GM12878 (cell line): ENCODE results near the gene SHB. TPM values are rescaled to one million over a fixed set of nuclear protein-coding genes. Genes with fewer than 3 reads are reported as not detected.

Source experiments
- ATAC-seq: fragments of 200-7000 bp; cut with Tn5 transposase; 3 replicates; pipeline ENCODE4 v1.9.1; 2020; ENCODE audit warnings: mild to moderate bottlenecking, moderate library complexity
- BruUV-seq: library from RNA; stranded (reverse); fragments of 400-500 nt; replicated peaks from 2 replicates; lab custom pipeline; 2021; lab: Mats Ljungman, UMichigan
- CTCF ChIA-PET: fragments of 300-600 bp; sonication (Branson Sonifier 250); formaldehyde crosslinking; extraction: SDS; loops from one replicate; lab custom pipeline; 2021; ENCODE audit warnings: inconsistent platforms; lab: Yijun Ruan, JAX
- POLR2A ChIA-PET: fragments of 350-600 bp; formaldehyde crosslinking; extraction: SDS; loops from one replicate; lab custom pipeline; 2021; ENCODE audit warnings: inconsistent platforms; lab: Charles Lee
- RAD21 ChIA-PET: fragments of 300-600 bp; sonication (Branson Sonifier 250); formaldehyde crosslinking; loops from one replicate; lab custom pipeline; 2023; ENCODE audit warnings: antibody characterized with exemption; ENCODE audit not compliant: unreplicated experiment; lab: Charles Lee
- SMC1A ChIA-PET: fragments of 300-600 bp; sonication (Branson Sonifier 250); formaldehyde crosslinking; loops from one replicate; lab custom pipeline; 2023; ENCODE audit not compliant: unreplicated experiment, uncharacterized antibody; lab: Charles Lee
- DNase-seq: peaks from one replicate; pipeline ENCODE4 v3.0.0-alpha.2; 2011; ENCODE audit warnings: low read depth, low spot score
- FAIRE-seq: peaks from 3 replicates; lab custom pipeline; 2011; peaks lifted over from hg19 to GRCh38; lab: Jason Lieb, UNC
- H2AFZ ChIP-seq: 2 replicates; pipeline ENCODE4 v1.6.0; 2011; ENCODE audit warnings: low read depth, low read length, control low read depth; ENCODE audit not compliant: control insufficient read depth
- H3K27ac ChIP-seq: 2 replicates; pipeline ENCODE4 v1.5.1; 2011; ENCODE audit warnings: control low read depth; ENCODE audit not compliant: control insufficient read depth, insufficient read depth
- H3K27me3 ChIP-seq, 2 experiments: replicated peaks in 1 of 2; 2 replicates each; pipeline versions ENCODE4 v1.6.0 to v1.6.1; 2011; ENCODE audit warnings: low read length in 1 of 2; ENCODE audit not compliant: control insufficient read depth in 2 of 2, insufficient read depth in 2 of 2
- H3K36me3 ChIP-seq, 2 experiments: 2 replicates each; pipeline ENCODE4 v1.5.1; 2011; ENCODE audit warnings: low read length in 1 of 2; ENCODE audit not compliant: control insufficient read depth in 2 of 2, insufficient read depth in 2 of 2
- H3K4me1 ChIP-seq: 2 replicates; pipeline ENCODE4 v1.6.1; 2011; ENCODE audit warnings: mild to moderate bottlenecking, low read length, moderate library complexity, mixed read lengths; ENCODE audit not compliant: control insufficient read depth, insufficient read depth
- H3K4me2 ChIP-seq: 2 replicates; pipeline ENCODE4 v1.6.0; 2011; ENCODE audit warnings: control low read depth; ENCODE audit not compliant: control insufficient read depth, insufficient read depth
- H3K4me3 ChIP-seq: fragments of 200-600 bp; sonication (generic); 2 replicates; pipeline ENCODE4 v1.5.1; 2016
- H3K79me2 ChIP-seq: 2 replicates; pipeline ENCODE4 v1.6.0; 2011; ENCODE audit warnings: low read length; ENCODE audit not compliant: control insufficient read depth, insufficient read depth
- H3K9ac ChIP-seq: 2 replicates; pipeline ENCODE4 v1.8.0; 2011; ENCODE audit warnings: low read length, control low read depth, mixed read lengths; ENCODE audit not compliant: control insufficient read depth, insufficient read depth
- H3K9me3 ChIP-seq: replicated peaks from 3 replicates; pipeline ENCODE4 v1.5.1; 2011; ENCODE audit warnings: mild to moderate bottlenecking, low read length; ENCODE audit not compliant: control insufficient read depth, insufficient read depth
- H4K20me1 ChIP-seq: 2 replicates; pipeline ENCODE4 v1.6.0; 2011; ENCODE audit not compliant: control insufficient read depth, insufficient read depth
- ATF2 ChIP-seq: IDR thresholded peaks from 2 replicates; pipeline ENCODE4 v1.6.1; 2012; ENCODE audit warnings: low read length, inconsistent platforms
- BCL11A ChIP-seq: IDR thresholded peaks from 2 replicates; pipeline ENCODE4 v1.6.1; 2011; ENCODE audit warnings: low read depth, low read length
- CBX3 ChIP-seq: fragments of 200-600 bp; sonication (generic); IDR thresholded peaks from 2 replicates; pipeline ENCODE4 v1.6.1; 2016; ENCODE audit warnings: low read depth, borderline replicate concordance
- EZH2 ChIP-seq: IDR thresholded peaks from 2 replicates; pipeline ENCODE4 v1.6.1; 2012; ENCODE audit warnings: low read depth, mild to moderate bottlenecking, control low read depth, inconsistent platforms, low read length, borderline replicate concordance; ENCODE audit not compliant: control insufficient read depth
- KAT2A ChIP-seq: conservative IDR thresholded peaks from 2 replicates; pipeline ENCODE4 v1.6.1; 2011; ENCODE audit warnings: low read depth, low read length; ENCODE audit not compliant: control insufficient read depth
- NFXL1 ChIP-seq: fragments of 450-650 bp; IDR thresholded peaks from 2 replicates; pipeline ENCODE4 v1.6.1; 2017; ENCODE audit warnings: antibody characterized with exemption, mild to moderate bottlenecking, borderline replicate concordance
- NRF1 ChIP-seq: conservative IDR thresholded peaks from 2 replicates; pipeline ENCODE4 v1.6.1; 2011; ENCODE audit warnings: mild to moderate bottlenecking, low read depth, low read length, improper control_type of control experiment
- RFX5 ChIP-seq: IDR thresholded peaks from 2 replicates; pipeline ENCODE4 v1.6.1; 2011; ENCODE audit warnings: low read depth, low read length, improper control_type of control experiment
- SMC3 ChIP-seq: IDR thresholded peaks from 2 replicates; pipeline ENCODE4 v1.6.1; 2011; ENCODE audit warnings: low read length, improper control_type of control experiment, borderline replicate concordance
- SREBF2 ChIP-seq: IDR thresholded peaks from 2 replicates; pipeline ENCODE4 v1.6.1; 2012; ENCODE audit warnings: mild to moderate bottlenecking, low read length
- ZBTB40 ChIP-seq: fragments of 450-650 bp; IDR thresholded peaks from 2 replicates; pipeline ENCODE4 v1.6.1; 2016; ENCODE audit warnings: mild to moderate bottlenecking, moderate library complexity, borderline replicate concordance
- ZNF207 ChIP-seq: fragments of 450-650 bp; IDR thresholded peaks from 2 replicates; pipeline ENCODE4 v1.6.1; 2014; ENCODE audit warnings: antibody characterized with exemption, mild to moderate bottlenecking, borderline replicate concordance
- ZNF24 ChIP-seq: fragments of 450-650 bp; IDR thresholded peaks from 2 replicates; pipeline ENCODE4 v1.6.1; 2017; ENCODE audit warnings: antibody characterized with exemption, mild to moderate bottlenecking
- WGBS: methylation state at CpG from one replicate; pipeline ENCODE4 v1.1.6; 2016; ENCODE audit warnings: low lambda C conversion rate; ENCODE audit not compliant: insufficient replicate concordance, insufficient coverage; ENCODE audit errors: missing lambda C conversion rate; 5-methylcytosine and 5-hydroxymethylcytosine counted together
- in situ Hi-C: fragments of 300-500 bp; cut with MboI; formaldehyde crosslinking; loops from 9 replicates; pipeline ENCODE4 v1.14.3; 2018; ENCODE audit warnings: mixed read lengths
- intact Hi-C: fragments of 100-400 bp; cut with micrococcal nuclease; formaldehyde crosslinking; loops from one replicate; pipeline ENCODE4 v1.14.2; 2022; ENCODE audit not compliant: unreplicated experiment
- polyA plus RNA-seq, 11 experiments: library from polyadenylated mRNA; depleted of rRNA in 4 of 11; unstranded in 6 of 11; stranded (reverse) in 5 of 11; fragments of >200 nt; fragmentation: Nextera tagmentation in 4 of 11; fragmentation: Illumina TruSeq in 1 of 11; extraction: Ambion mirVana in 4 of 11; extraction: Trizol in 1 of 11; gene quantifications; 1 replicate in 1 of 11; 2 replicates in 10 of 11; pipeline versions ENCODE4 v1.2.1 to v1.2.3, GENCODE V29; 2011 to 2016; ENCODE audit warnings: inconsistent platforms in 2 of 11, missing spikeins in 2 of 11, low read depth in 1 of 11
- total RNA-seq, 4 experiments: library from RNA; depleted of rRNA in 3 of 4; stranded (reverse); fragments of >200 nt in 3 of 4; fragmentation: Illumina TruSeq in 1 of 4; extraction: Trizol in 1 of 4; gene quantifications; 2 replicates each; pipeline versions ENCODE4 v1.2.1 to v1.2.3, GENCODE V29; 2013 to 2021
- TF ChIP-seq, protein P1 (sequence below): fragments of 450-650 bp; IDR thresholded peaks from 2 replicates; pipeline ENCODE4 v1.6.1; 2016; ENCODE audit warnings: mild to moderate bottlenecking

The SHB gene
- total and polyA plus RNA-seq, 10 of the 15 experiments (the other 5 are each of a cell fraction or from before 2014, with no cell fraction given), result 0.29 to 6.2 (median 1.3) TPM

GRCh38 chr9:38017885-38018186 is 51.2 kb downstream of the SHB start:
- ChIA-PET RAD21 (interaction anchor here (0.7 to 1.0 kb wide), 2 partner anchors 19 to 27 kb away, joined by 3 read pairs; no protein-coding TSS in a partner anchor), SMC1A (no interaction called here), CTCF (interaction anchor here (0.7 to 1.6 kb wide), 3 partner anchors 9 to 44 kb away, joined by 3 to 7 read pairs (median 3); no protein-coding TSS in a partner anchor), POLR2A (no interaction called here)
- DNase-seq (no peak), FAIRE-seq (no peak), ATAC-seq (no peak)
- no peak for TF ChIP-seq KAT2A
- no peak for TF ChIP-seq ZNF24
- no peak for TF ChIP-seq CBX3
- TF ChIP-seq, protein P1, sequence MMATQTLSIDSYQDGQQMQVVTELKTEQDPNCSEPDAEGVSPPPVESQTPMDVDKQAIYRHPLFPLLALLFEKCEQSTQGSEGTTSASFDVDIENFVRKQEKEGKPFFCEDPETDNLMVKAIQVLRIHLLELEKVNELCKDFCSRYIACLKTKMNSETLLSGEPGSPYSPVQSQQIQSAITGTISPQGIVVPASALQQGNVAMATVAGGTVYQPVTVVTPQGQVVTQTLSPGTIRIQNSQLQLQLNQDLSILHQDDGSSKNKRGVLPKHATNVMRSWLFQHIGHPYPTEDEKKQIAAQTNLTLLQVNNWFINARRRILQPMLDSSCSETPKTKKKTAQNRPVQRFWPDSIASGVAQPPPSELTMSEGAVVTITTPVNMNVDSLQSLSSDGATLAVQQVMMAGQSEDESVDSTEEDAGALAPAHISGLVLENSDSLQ, result no peak
- TF ChIP-seq ATF2, result no peak
- no peak for TF ChIP-seq RFX5
- no peak for TF ChIP-seq BCL11A
- no peak for TF ChIP-seq ZNF207
- TF ChIP-seq EZH2, result no peak
- no peak for TF ChIP-seq ZBTB40
- TF ChIP-seq SMC3, result no peak
- TF ChIP-seq SREBF2, result no peak
- TF ChIP-seq NFXL1, result no peak
- TF ChIP-seq NRF1, result no peak
- H4K20me1 ChIP-seq, result no peaks in the 10 kb centered on the region
- H2AFZ ChIP-seq, result no peak overlapping the region
- WGBS, result 0% methylated on average over 2 of the region's 2 CpGs
- H3K4me2 ChIP-seq, result no peak overlapping the region
- in situ Hi-C loops (loop anchor here (25.0 kb wide), 1 partner anchor 531 kb away; the partner anchor contains the start of gene POLR1E), intact Hi-C loops (no loop called here)
- H3K79me2 ChIP-seq, result no peaks in the 10 kb centered on the region
- no peaks in the 10 kb centered on the region; a peak in 1 of 4 replicates for H3K36me3 ChIP-seq
- BruUV-seq, result no TSS peak
- no peak overlapping the region for H3K27ac ChIP-seq
- no peaks in the 10 kb centered on the region for H3K4me1 ChIP-seq
- no peaks in the 10 kb centered on the region for H3K9me3 ChIP-seq
- H3K4me3 ChIP-seq, result no peak overlapping the region
- no peak overlapping the region for H3K9ac ChIP-seq
- no peaks in the 10 kb centered on the region for H3K27me3 ChIP-seq
